Measurements from ENCODE around the gene MIGA1.
A peak's percentile ranks its signal among the peaks of the same experiment; 100 is the strongest.

MIGA1 gene

GRCh38 chr1:77847621-77848080 lies 68.2 kb downstream of the MIGA1 start:
- no peak for DNase-seq (ENCODE audit: low read depth in 3 of 3)

GRCh38 chr1:77850082-77850481 lies 70.6 kb downstream of the MIGA1 start:
- DNase-seq (ENCODE audit: low read depth in 3 of 3), result no peak

- no peak for DNase-seq (ENCODE audit: low read depth in 3 of 3)
Observed at GRCh38 chr1:77857552-77857951, 78.1 kb downstream of the MIGA1 start.

GRCh38 chr1:77858725-77859124 lies 79.3 kb downstream of the MIGA1 start:
- no peak for DNase-seq (ENCODE audit: low read depth in 3 of 3)

- no peak for DNase-seq (ENCODE audit: low read depth in 3 of 3)
Observed at GRCh38 chr1:77859248-77859647, 79.8 kb downstream of the MIGA1 start.

GRCh38 chr1:77866296-77866695 lies 86.8 kb downstream of the MIGA1 start:
- DNase-seq (ENCODE audit: low read depth in 3 of 3), result no peak

GRCh38 chr1:77872645-77873044 lies 93.2 kb downstream of the MIGA1 start:
- no peak for DNase-seq (ENCODE audit: low read depth in 3 of 3)

- DNase-seq (ENCODE audit: low read depth in 3 of 3), result no peak
Observed at GRCh38 chr1:77873461-77873860, 94.0 kb downstream of the MIGA1 start.

- DNase-seq (ENCODE audit: low read depth in 3 of 3), result no peak
Observed at GRCh38 chr1:77874804-77875445, 95.5 kb downstream of the MIGA1 start.

- DNase-seq (ENCODE audit: low read depth in 3 of 3), result no peak
Observed at GRCh38 chr1:77876884-77877283, 97.4 kb downstream of the MIGA1 start.

GRCh38 chr1:77881061-77881460 lies 101.6 kb downstream of the MIGA1 start:
- DNase-seq (ENCODE audit: low read depth in 3 of 3), result no peak

- no peak for DNase-seq (ENCODE audit: low read depth in 3 of 3)
Observed at GRCh38 chr1:77882411-77882810, 103.0 kb downstream of the MIGA1 start.

GRCh38 chr1:77888081-77888780 lies 108.8 kb downstream of the MIGA1 start, which contains the start of gene NEXN:
Gene NEXN, plus strand, starts transcription at chr1:77888624. Its CDS starts 27,483 bp downstream, at chr1:77916107.
- DNase-seq (ENCODE audit: low read depth in 3 of 3), result no peak

- peak in 1 of 3 donors; percentile 18 for DNase-seq (ENCODE audit: low read depth in 3 of 3)
Observed at GRCh38 chr1:77888781-77889642, 109.6 kb downstream of the MIGA1 start.

GRCh38 chr1:77889671-77890070 lies 110.2 kb downstream of the MIGA1 start:
- no peak for DNase-seq (ENCODE audit: low read depth in 3 of 3)

- DNase-seq (ENCODE audit: low read depth in 3 of 3), result no peak
Observed at GRCh38 chr1:77891200-77891599, 111.8 kb downstream of the MIGA1 start.

GRCh38 chr1:77899647-77900320 lies 120.3 kb downstream of the MIGA1 start:
- no peak for DNase-seq (ENCODE audit: low read depth in 3 of 3)

- no peak for DNase-seq (ENCODE audit: low read depth in 3 of 3)
Observed at GRCh38 chr1:77900687-77901293, 121.3 kb downstream of the MIGA1 start.

- no peak for DNase-seq (ENCODE audit: low read depth in 3 of 3)
Observed at GRCh38 chr1:77905603-77906002, 126.2 kb downstream of the MIGA1 start.

- no peak for DNase-seq (ENCODE audit: low read depth in 3 of 3)
Observed at GRCh38 chr1:77906019-77906545, 126.6 kb downstream of the MIGA1 start.

GRCh38 chr1:77906624-77907023 lies 127.2 kb downstream of the MIGA1 start:
- DNase-seq (ENCODE audit: low read depth in 3 of 3), result no peak
